A549 (cell line): Measurements from ENCODE around the gene CARNS1. TPM values are rescaled to one million over a fixed set of nuclear protein-coding genes. Genes with fewer than 3 reads are reported as not detected.
A peak's percentile ranks its signal among the peaks of the same experiment; 100 is the strongest.

Experiments
- ATAC-seq, 2 experiments: fragments of 200-7000 bp in 1 of 2; fragments of >200 bp in 1 of 2; cut with Nextera tagmentation in 1 of 2; cut with Tn5 transposase in 1 of 2; 3 replicates each; pipeline versions ENCODE4 v1.8.0 to v1.9.1; 2018 to 2020; ENCODE audit warnings: mild to moderate bottlenecking in 1 of 2, moderate library complexity in 1 of 2
- CTCF ChIA-PET: fragments of 300-600 bp; sonication (Branson Sonifier 250); formaldehyde crosslinking; extraction: SDS; loops from one replicate; lab custom pipeline; 2021; ENCODE audit warnings: antibody characterized with exemption, inconsistent platforms; lab: Yijun Ruan, JAX
- POLR2A ChIA-PET: fragments of 350-600 bp; formaldehyde crosslinking; extraction: SDS; loops from one replicate; lab custom pipeline; 2021; ENCODE audit warnings: antibody characterized with exemption, inconsistent platforms; lab: Yijun Ruan, JAX
- DNase-seq, 2 experiments: peaks; one replicate each; pipeline versions ENCODE4 v3.0.0 to v3.0.0-alpha.2; 2011 to 2016; ENCODE audit warnings: low read depth in 1 of 2, low spot score in 1 of 2
- FAIRE-seq: peaks from 2 replicates; lab custom pipeline; 2011; peaks lifted over from hg19 to GRCh38; lab: Jason Lieb, UNC
- H3K27ac ChIP-seq, 2 experiments: fragments of >200 bp; sonication (Bioruptor Twin); formaldehyde crosslinking; 3 replicates each; pipeline ENCODE4 v1.5.1; 2016 to 2017
- H3K4me1 ChIP-seq: fragments of >200 bp; sonication (Bioruptor Twin); formaldehyde crosslinking; 3 replicates; pipeline ENCODE4 v1.6.1; 2016
- H3K4me2 ChIP-seq: fragments of >200 bp; sonication (Bioruptor Twin); formaldehyde crosslinking; 3 replicates; pipeline ENCODE4 v1.6.1; 2016
- H3K4me3 ChIP-seq: fragments of >200 bp; sonication (Bioruptor Twin); formaldehyde crosslinking; 3 replicates; pipeline ENCODE4 v1.5.1; 2016
- H3K9me3 ChIP-seq: fragments of >200 bp; sonication (Bioruptor Twin); formaldehyde crosslinking; 3 replicates; pipeline ENCODE4 v1.6.1; 2016
- BCL3 ChIP-seq: fragments of >200 bp; sonication (Bioruptor Twin); formaldehyde crosslinking; IDR thresholded peaks from 3 replicates; pipeline ENCODE4 v1.6.1; 2016
- CBX8 ChIP-seq: fragments of 200-600 bp; sonication (generic); IDR thresholded peaks from 2 replicates; pipeline ENCODE4 v1.6.1; 2016
- CEBPB ChIP-seq, 2 experiments: fragments of >200 bp in 1 of 2; sonication (Bioruptor Twin) in 1 of 2; formaldehyde crosslinking in 1 of 2; IDR thresholded peaks; 2 replicates each; pipeline ENCODE4 v1.6.1; 2012 to 2016
- FOSL2 ChIP-seq, 2 experiments: fragments of 450-650 bp in 1 of 2; fragments of >200 bp in 1 of 2; sonication (Bioruptor Twin) in 1 of 2; formaldehyde crosslinking; IDR thresholded peaks; 2 replicates each; pipeline versions ENCODE4 v1.5.0 to v1.6.1; 2016 to 2020; ENCODE audit warnings: mild to moderate bottlenecking in 1 of 2, moderate library complexity in 1 of 2
- HEYL ChIP-seq: fragments of 250-450 bp; sonication (Bioruptor Pico); IDR thresholded peaks from 2 replicates; pipeline ENCODE4 v1.8.0; 2021; ENCODE audit warnings: mild to moderate bottlenecking, moderate library complexity
- HOXA7 ChIP-seq: fragments of 250-450 bp; sonication (Bioruptor Pico); IDR thresholded peaks from 2 replicates; pipeline ENCODE4 v1.5.0; 2020; ENCODE audit warnings: mild to moderate bottlenecking, moderate library complexity
- HOXB13 ChIP-seq: fragments of 250-450 bp; sonication (Bioruptor Pico); IDR thresholded peaks from 2 replicates; pipeline ENCODE4 v1.5.0; 2020; ENCODE audit warnings: low read depth, mild to moderate bottlenecking, moderate library complexity
- HOXB5 ChIP-seq: fragments of 250-450 bp; sonication (Bioruptor Pico); IDR thresholded peaks from 2 replicates; pipeline ENCODE4 v1.5.0; 2020; ENCODE audit warnings: mild to moderate bottlenecking, moderate library complexity
- JUN ChIP-seq, 2 experiments: fragments of >200 bp; sonication (Bioruptor Twin); formaldehyde crosslinking; IDR thresholded peaks; 2 replicates in 1 of 2; 3 replicates in 1 of 2; pipeline ENCODE4 v1.6.1; 2016 to 2017
- KDM5A ChIP-seq: fragments of 200-600 bp; sonication (generic); IDR thresholded peaks from 2 replicates; pipeline ENCODE4 v1.6.1; 2016; ENCODE audit warnings: antibody characterized with exemption, mild to moderate bottlenecking
- MAZ ChIP-seq: fragments of 150-350 bp; IDR thresholded peaks from 2 replicates; pipeline ENCODE4 v1.6.1; 2014; ENCODE audit warnings: antibody characterized with exemption, low read depth, low read length, borderline replicate concordance
- MYC ChIP-seq: IDR thresholded peaks from 2 replicates; pipeline ENCODE4 v1.6.1; 2012; ENCODE audit warnings: mild to moderate bottlenecking, inconsistent platforms, low read length, improper control_type of control experiment, borderline replicate concordance
- PBX3 ChIP-seq: IDR thresholded peaks from 2 replicates; pipeline ENCODE4 v1.6.1; 2012
- PHF8 ChIP-seq: fragments of 200-600 bp; sonication (generic); IDR thresholded peaks from 2 replicates; pipeline ENCODE4 v1.6.1; 2016; ENCODE audit warnings: low read depth, mild to moderate bottlenecking, antibody characterized with exemption, moderate library complexity, borderline replicate concordance
- POLR2A ChIP-seq: IDR thresholded peaks from 2 replicates; pipeline ENCODE4 v1.6.1; 2012; ENCODE audit warnings: mild to moderate bottlenecking, low read length
- SREBF2 ChIP-seq: fragments of 450-650 bp; IDR thresholded peaks from 2 replicates; pipeline ENCODE4 v1.6.1; 2014; ENCODE audit warnings: mild to moderate bottlenecking, moderate library complexity
- TP53 ChIP-seq: fragments of 250-450 bp; sonication (Bioruptor Pico); IDR thresholded peaks from 2 replicates; pipeline ENCODE4 v1.5.0; 2021; ENCODE audit warnings: mild to moderate bottlenecking, moderate library complexity
- WGBS: methylation state at CpG from one replicate; pipeline ENCODE4 v1.1.6; 2017; ENCODE audit errors: missing lambda C conversion rate; 5-methylcytosine and 5-hydroxymethylcytosine counted together
- polyA plus RNA-seq, 4 experiments: library from polyadenylated mRNA; depleted of rRNA in 3 of 4; stranded (reverse); fragments of >200 nt; fragmentation: RNase III in 1 of 4; extraction: RNeasy Plus Mini Kit Qiagen cat#74134 plus additional on column Dnase treatment in 1 of 4; gene quantifications; 2 replicates in 3 of 4; 3 replicates in 1 of 4; pipeline ENCODE4 v1.2.3, GENCODE V29; 2011 to 2017
- TF ChIP-seq, protein P1 (sequence below): IDR thresholded peaks from 2 replicates; pipeline ENCODE4 v1.6.1; 2012
- TF ChIP-seq, protein P2 (sequence below): fragments of >200 bp; sonication (Bioruptor Twin); formaldehyde crosslinking; IDR thresholded peaks from 3 replicates; pipeline ENCODE4 v1.5.1; 2016

The CARNS1 gene
- polyA plus RNA-seq, 2 of the 4 experiments (the other 2 are of a cell fraction): 0.08 to 0.10 TPM

DNA sequence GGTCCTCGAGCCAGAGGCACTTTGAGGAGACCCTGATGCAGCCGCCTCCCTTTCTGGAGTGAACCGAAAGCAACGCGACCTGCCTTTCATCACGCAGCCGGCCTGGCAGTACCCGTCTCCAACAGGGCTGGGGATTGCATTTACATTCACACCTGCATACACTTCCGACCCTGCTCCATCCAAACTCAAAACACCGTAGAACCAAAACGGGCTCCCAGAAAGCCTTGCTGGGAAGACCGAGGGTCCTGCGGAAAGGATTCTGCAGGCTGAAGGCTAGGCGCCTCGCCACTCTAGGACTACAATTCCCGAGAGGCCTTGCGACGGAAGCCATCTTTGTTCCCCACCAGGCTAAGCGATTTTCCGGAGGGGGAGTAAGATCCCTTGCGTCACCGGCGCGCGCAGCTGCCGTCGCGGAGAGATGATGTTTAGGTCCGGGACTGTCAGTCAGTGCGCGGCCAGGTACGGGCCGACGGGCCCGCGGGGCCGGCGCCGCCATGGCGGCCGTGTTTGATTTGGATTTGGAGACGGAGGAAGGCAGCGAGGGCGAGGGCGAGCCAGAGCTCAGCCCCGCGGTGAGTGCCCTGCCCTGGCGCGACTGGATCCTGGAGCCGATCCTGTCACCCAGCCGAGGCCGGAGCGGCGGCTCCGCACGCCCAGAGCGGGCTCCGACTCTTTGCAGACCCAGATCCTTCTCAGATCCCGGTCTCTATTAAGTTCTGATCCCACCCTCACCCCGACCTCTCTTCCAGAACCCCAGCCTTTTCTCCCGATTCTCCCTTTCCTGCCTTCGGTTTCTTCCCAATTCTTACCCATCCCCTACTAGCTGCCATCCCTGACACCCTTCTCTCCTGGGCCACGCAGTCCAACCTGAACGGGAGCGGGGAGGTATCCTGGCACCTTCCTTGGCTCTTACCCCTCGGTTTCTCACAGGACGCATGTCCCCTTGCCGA, 12.8 kb downstream of the CARNS1 start, which contains the start of gene RPS6KB2:
Gene RPS6KB2 (plus strand): TSS at position 443 of the 950 bp plus-strand sequence. CDS start 52 bp downstream, at position 495.
- Histone ChIP-seq H3K27ac (peak within 1 kb of the TSS; percentile 77 to 94), H3K9me3 (no peaks in the 10 kb centered on the region), H3K4me3 (peak within 1 kb of the TSS; percentile 73), H3K4me2 (peak within 1 kb of the TSS; percentile 85), H3K4me1 (peaks cover 11% of the 10 kb centered on the region; the same call in 2 of the 3 replicates)
- peak; percentile 98 to 99 for DNase-seq
- TF ChIP-seq SREBF2 (no peak), BCL3 (0 out of 3 replicates have a peak, but pooled peaks have one; percentile 51), HOXB5 (CRISPR knock-in tag) (no peak), HOXA7 (CRISPR knock-in tag) (no peak), POLR2A (peak; percentile 82), PBX3 (peak; percentile 80), TP53 (CRISPR knock-in tag) (no peak), CEBPB (IDR thresholded peaks at IDR 0.05) (peak; percentile 32 to 76; a peak in 2 of 4 replicates), PHF8 (peak; percentile 95), KDM5A (peak; percentile 88), FOSL2 (IDR thresholded peaks at IDR 0.05) (no peak), FOSL2 (CRISPR knock-in tag; IDR thresholded peaks at IDR 0.05) (0 out of 2 replicates have a peak, but pooled peaks have one; percentile 24), MAZ (0 out of 2 replicates have a peak, but pooled peaks have one; percentile 71), MYC (0 out of 2 replicates have a peak, but pooled peaks have one; percentile 39), HOXB13 (no peak), HEYL (CRISPR knock-in tag) (no peak), CBX8 (no peak), JUN (IDR thresholded peaks at IDR 0.05) (peak in 1 of 2 experiments; percentile 77; a peak in 3 of 5 replicates)
- TF ChIP-seq, protein P1, sequence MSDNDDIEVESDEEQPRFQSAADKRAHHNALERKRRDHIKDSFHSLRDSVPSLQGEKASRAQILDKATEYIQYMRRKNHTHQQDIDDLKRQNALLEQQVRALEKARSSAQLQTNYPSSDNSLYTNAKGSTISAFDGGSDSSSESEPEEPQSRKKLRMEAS: peak; percentile 78
- TF ChIP-seq, protein P2, sequence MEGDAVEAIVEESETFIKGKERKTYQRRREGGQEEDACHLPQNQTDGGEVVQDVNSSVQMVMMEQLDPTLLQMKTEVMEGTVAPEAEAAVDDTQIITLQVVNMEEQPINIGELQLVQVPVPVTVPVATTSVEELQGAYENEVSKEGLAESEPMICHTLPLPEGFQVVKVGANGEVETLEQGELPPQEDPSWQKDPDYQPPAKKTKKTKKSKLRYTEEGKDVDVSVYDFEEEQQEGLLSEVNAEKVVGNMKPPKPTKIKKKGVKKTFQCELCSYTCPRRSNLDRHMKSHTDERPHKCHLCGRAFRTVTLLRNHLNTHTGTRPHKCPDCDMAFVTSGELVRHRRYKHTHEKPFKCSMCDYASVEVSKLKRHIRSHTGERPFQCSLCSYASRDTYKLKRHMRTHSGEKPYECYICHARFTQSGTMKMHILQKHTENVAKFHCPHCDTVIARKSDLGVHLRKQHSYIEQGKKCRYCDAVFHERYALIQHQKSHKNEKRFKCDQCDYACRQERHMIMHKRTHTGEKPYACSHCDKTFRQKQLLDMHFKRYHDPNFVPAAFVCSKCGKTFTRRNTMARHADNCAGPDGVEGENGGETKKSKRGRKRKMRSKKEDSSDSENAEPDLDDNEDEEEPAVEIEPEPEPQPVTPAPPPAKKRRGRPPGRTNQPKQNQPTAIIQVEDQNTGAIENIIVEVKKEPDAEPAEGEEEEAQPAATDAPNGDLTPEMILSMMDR: no peak
- ChIA-PET CTCF (interaction anchor here (1.1 to 1.4 kb wide), 4 partner anchors 9 to 111 kb away, joined by 3 to 6 read pairs (median 3); partner anchors contain the start of genes PPP1CA and PTPRCAP), POLR2A (interaction anchor here (0.5 to 1.6 kb wide), 7 partner anchors 10 to 814 kb away, joined by 3 to 5 read pairs (median 3); partner anchors contain the start of genes AIP, POLD4 and PPP1CA)
- no peak for FAIRE-seq
- 6% methylated on average over 49 of the region's 68 CpGs for WGBS
- ATAC-seq: peak; percentile 81 to 90
